OCI-LY7 (cell line): ENCODE results near the gene TNKS1BP1. TPM values are rescaled to one million over a fixed set of nuclear protein-coding genes. Genes with fewer than 3 reads are reported as not detected.

Experiments
- BruUV-seq: library from RNA; stranded (reverse); fragments of 400-500 nt; replicated peaks from 2 replicates; lab custom pipeline; 2021; lab: Mats Ljungman, UMichigan
- CTCF ChIA-PET: fragments of 300-600 bp; sonication (Branson Sonifier 250); formaldehyde crosslinking; loops from one replicate; lab custom pipeline; 2022; ENCODE audit warnings: antibody characterized with exemption; ENCODE audit not compliant: unreplicated experiment; lab: Charles Lee
- POLR2A ChIA-PET: fragments of 300-600 bp; sonication (Branson Sonifier 250); formaldehyde crosslinking; loops from one replicate; lab custom pipeline; 2022; ENCODE audit warnings: antibody characterized with exemption; lab: Charles Lee
- DNase-seq: peaks from one replicate; pipeline ENCODE4 v3.0.0-alpha.2; 2015; ENCODE audit warnings: low spot score
- H2AFZ ChIP-seq: fragments of 200-600 bp; sonication (generic), shearing (Covaris generic); 2 replicates; pipeline ENCODE4 v1.6.1; 2014; ENCODE audit warnings: mild to moderate bottlenecking, antibody characterized with exemption, low read length, moderate library complexity
- H3K27ac ChIP-seq: fragments of 200-600 bp; sonication (generic); 2 replicates; pipeline ENCODE4 v1.5.1; 2014; ENCODE audit warnings: mixed run types, low read depth, mild to moderate bottlenecking, moderate library complexity, low read length, inconsistent platforms; ENCODE audit not compliant: poor library complexity, severe bottlenecking
- H3K36me3 ChIP-seq: fragments of 200-600 bp; sonication (generic); 2 replicates; pipeline ENCODE4 v1.6.1; 2014; ENCODE audit warnings: mild to moderate bottlenecking, antibody characterized with exemption, low read length, moderate library complexity, mixed read lengths; ENCODE audit not compliant: insufficient read depth
- H3K4me1 ChIP-seq: fragments of 200-600 bp; sonication (generic); 2 replicates; pipeline ENCODE4 v1.5.1; 2014; ENCODE audit warnings: mild to moderate bottlenecking, low read length; ENCODE audit not compliant: insufficient read depth, poor library complexity, severe bottlenecking
- H3K4me2 ChIP-seq: fragments of 200-600 bp; sonication (generic); 2 replicates; pipeline ENCODE4 v1.6.1; 2014; ENCODE audit warnings: mild to moderate bottlenecking, low read length
- H3K4me3 ChIP-seq: fragments of 200-600 bp; sonication (generic); 2 replicates; pipeline ENCODE4 v1.5.1; 2014; ENCODE audit warnings: mild to moderate bottlenecking, low read depth, low read length; ENCODE audit not compliant: poor library complexity, severe bottlenecking
- H3K79me2 ChIP-seq: fragments of 200-600 bp; sonication (generic); 2 replicates; pipeline ENCODE4 v1.6.1; 2016; ENCODE audit warnings: low read depth, mild to moderate bottlenecking, low read length, moderate library complexity, mixed read lengths; ENCODE audit not compliant: insufficient read depth
- H3K9me2 ChIP-seq: fragments of 200-600 bp; sonication (generic); 2 replicates; pipeline ENCODE4 v1.6.1; 2016; ENCODE audit warnings: mild to moderate bottlenecking, low read length, mixed read lengths; ENCODE audit not compliant: insufficient read depth
- H3K9me3 ChIP-seq: fragments of 200-600 bp; sonication (generic); 2 replicates; pipeline ENCODE4 v1.6.1; 2014; ENCODE audit warnings: mild to moderate bottlenecking, mixed run types, low read length, mixed read lengths
- H4K20me1 ChIP-seq: fragments of 200-600 bp; sonication (generic); 2 replicates; pipeline ENCODE4 v1.6.1; 2014; ENCODE audit warnings: mild to moderate bottlenecking, antibody characterized with exemption, low read length, moderate library complexity, mixed read lengths; ENCODE audit not compliant: insufficient read depth
- EZH2phosphoT487 ChIP-seq: fragments of 200-600 bp; sonication (generic); IDR thresholded peaks from 2 replicates; pipeline ENCODE4 v1.6.1; 2018; ENCODE audit warnings: low read depth, borderline replicate concordance, mild to moderate bottlenecking, mixed run types, antibody characterized with exemption, low read length, moderate library complexity, mixed read lengths
- intact Hi-C: fragments of 100-400 bp; cut with micrococcal nuclease; formaldehyde crosslinking; loops from one replicate; pipeline ENCODE4 v1.10.0; 2022; ENCODE audit not compliant: unreplicated experiment
- total RNA-seq, 2 experiments: library from RNA; depleted of rRNA in 1 of 2; stranded (reverse); fragments of >200 nt in 1 of 2; shearing (Covaris generic) in 1 of 2; gene quantifications; 2 replicates each; pipeline ENCODE4 v1.2.3, GENCODE V29; 2014 to 2022
- TF ChIP-seq, protein P1 (sequence below): fragments of 200-600 bp; sonication (generic); conservative IDR thresholded peaks from 2 replicates; pipeline ENCODE4 v1.5.1; 2014; ENCODE audit warnings: mild to moderate bottlenecking, antibody characterized with exemption, low read length, moderate library complexity, mixed read lengths

Gene TNKS1BP1
- total RNA-seq, 2 experiments from 2014 or later, result 5.3 to 16.4 TPM

GRCh38 chr11:57308426-57309060 is 16.2 kb downstream of the TNKS1BP1 start:
- BruUV-seq, result no TSS peak
- ChIA-PET POLR2A (no interaction called here), CTCF (no interaction called here)

DNA sequence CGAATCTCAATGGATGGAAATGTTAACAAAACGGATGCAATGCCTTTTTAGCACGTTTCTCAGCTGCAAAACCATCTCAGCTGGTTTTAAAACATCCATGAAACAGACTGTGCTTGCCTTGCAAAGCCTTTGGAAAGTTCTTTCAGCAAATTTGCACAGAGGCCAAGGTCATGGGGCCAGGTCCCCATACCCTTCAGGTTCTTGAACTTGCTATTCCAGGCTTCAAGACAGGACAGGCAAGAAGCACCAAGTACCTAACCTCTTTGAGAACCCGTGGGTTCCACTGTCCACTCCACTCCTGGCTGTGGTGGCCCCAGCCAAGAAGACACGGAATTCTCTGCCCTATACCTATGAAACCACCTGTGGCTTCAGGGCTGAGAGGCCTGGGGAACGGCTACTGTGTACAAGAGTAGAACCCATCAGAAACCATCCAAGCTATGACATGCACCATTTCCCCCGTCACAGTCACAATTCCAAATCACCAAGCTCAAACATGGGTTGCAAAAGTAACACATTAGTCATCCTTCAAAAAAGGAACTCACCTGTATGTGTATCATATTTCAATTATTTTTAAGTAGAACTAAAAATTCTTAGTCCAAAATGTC is 17.0 kb downstream of the TNKS1BP1 start:
- Histone ChIP-seq H3K9me2 (no peaks in the 10 kb centered on the region), H3K4me1 (no peaks in the 10 kb centered on the region), H4K20me1 (no peaks in the 10 kb centered on the region), H3K36me3 (no peaks in the 10 kb centered on the region), H3K9me3 (no peaks in the 10 kb centered on the region), H3K79me2 (no peaks in the 10 kb centered on the region), H3K4me3 (no peak overlapping the region), H3K4me2 (no peak overlapping the region), H3K27ac (no peak overlapping the region), H2AFZ (no peak overlapping the region)
- intact Hi-C loops, result no loop called here
- no TSS peak for BruUV-seq
- DNase-seq, result no peak
- ChIA-PET CTCF (no interaction called here), POLR2A (interaction anchor here (0.8 kb wide), 1 partner anchor 15 kb away, joined by 3 read pairs; no protein-coding TSS in a partner anchor)
- TF ChIP-seq EZH2phosphoT487, result no peak
- TF ChIP-seq, protein P1, sequence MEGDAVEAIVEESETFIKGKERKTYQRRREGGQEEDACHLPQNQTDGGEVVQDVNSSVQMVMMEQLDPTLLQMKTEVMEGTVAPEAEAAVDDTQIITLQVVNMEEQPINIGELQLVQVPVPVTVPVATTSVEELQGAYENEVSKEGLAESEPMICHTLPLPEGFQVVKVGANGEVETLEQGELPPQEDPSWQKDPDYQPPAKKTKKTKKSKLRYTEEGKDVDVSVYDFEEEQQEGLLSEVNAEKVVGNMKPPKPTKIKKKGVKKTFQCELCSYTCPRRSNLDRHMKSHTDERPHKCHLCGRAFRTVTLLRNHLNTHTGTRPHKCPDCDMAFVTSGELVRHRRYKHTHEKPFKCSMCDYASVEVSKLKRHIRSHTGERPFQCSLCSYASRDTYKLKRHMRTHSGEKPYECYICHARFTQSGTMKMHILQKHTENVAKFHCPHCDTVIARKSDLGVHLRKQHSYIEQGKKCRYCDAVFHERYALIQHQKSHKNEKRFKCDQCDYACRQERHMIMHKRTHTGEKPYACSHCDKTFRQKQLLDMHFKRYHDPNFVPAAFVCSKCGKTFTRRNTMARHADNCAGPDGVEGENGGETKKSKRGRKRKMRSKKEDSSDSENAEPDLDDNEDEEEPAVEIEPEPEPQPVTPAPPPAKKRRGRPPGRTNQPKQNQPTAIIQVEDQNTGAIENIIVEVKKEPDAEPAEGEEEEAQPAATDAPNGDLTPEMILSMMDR, result no peak

More at GRCh38 chr11:57308426-57309060, 16.2 kb downstream of the TNKS1BP1 start:
- intact Hi-C loops, result no loop called here
- no peak overlapping the region for H3K27ac ChIP-seq
- no peak overlapping the region for H3K4me2 ChIP-seq
- no peak for DNase-seq
- no peaks in the 10 kb centered on the region for H3K9me3 ChIP-seq
- H2AFZ ChIP-seq, result no peak overlapping the region
- H3K36me3 ChIP-seq, result no peaks in the 10 kb centered on the region
- no peak overlapping the region for H3K4me3 ChIP-seq
- no peaks in the 10 kb centered on the region for H3K4me1 ChIP-seq
- H3K79me2 ChIP-seq, result no peaks in the 10 kb centered on the region
- H3K9me2 ChIP-seq, result no peaks in the 10 kb centered on the region
- TF ChIP-seq, protein P1, result no peak
- TF ChIP-seq EZH2phosphoT487, result no peak
- no peaks in the 10 kb centered on the region for H4K20me1 ChIP-seq
